Pulmonary artery endothelial cell (primary cell): ENCODE results near the gene PDZD2. TPM values are rescaled to one million over a fixed set of nuclear protein-coding genes. Genes with fewer than 3 reads are reported as not detected.
"Not testable (repeated sequence)": the region's sequence is repeated elsewhere in the genome, so short reads cannot be mapped to it uniquely, and the experiment has no call there.

ENCODE experiments used
- DNase-seq: peaks from one replicate; pipeline ENCODE4 v3.0.0-alpha.2; 2011; ENCODE audit warnings: low read depth, low spot score
- total RNA-seq: library from RNA; depleted of rRNA; stranded (reverse); fragments of >200 nt; gene quantifications from 2 replicates; pipeline ENCODE4 v1.2.3, GENCODE V29; 2014

Gene PDZD2
- total RNA-seq, 1 donor from 2014 or later, result 1.6 TPM

DNA sequence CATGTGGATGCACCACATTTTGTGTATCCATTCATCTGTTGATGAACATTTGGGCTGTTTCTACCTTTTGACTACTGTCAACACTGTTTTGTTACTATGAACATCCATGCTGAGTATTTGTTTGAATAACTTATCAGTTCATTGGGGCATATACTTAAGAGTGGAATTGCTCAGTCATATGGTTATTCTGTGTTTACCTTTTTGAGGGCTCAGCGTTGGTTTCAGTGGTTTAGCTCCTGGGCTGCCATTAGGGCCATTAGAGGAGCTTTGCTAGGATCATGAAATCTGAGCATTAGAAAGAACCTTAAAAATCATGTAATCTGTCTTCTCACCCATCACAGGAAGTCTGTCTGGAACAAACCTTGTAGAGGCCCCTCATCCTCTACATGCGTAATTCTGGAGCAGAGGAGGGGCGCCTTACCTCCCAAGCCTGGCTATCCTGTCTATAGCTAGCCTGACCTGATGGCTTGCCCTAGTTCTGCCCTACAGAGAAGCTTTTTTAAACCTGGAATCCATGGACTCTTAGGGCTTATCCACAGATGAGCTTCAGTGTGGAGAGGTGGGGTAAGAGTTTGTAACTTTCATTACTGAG, 92.9 kb downstream of the PDZD2 start:
- no peak for DNase-seq

DNA sequence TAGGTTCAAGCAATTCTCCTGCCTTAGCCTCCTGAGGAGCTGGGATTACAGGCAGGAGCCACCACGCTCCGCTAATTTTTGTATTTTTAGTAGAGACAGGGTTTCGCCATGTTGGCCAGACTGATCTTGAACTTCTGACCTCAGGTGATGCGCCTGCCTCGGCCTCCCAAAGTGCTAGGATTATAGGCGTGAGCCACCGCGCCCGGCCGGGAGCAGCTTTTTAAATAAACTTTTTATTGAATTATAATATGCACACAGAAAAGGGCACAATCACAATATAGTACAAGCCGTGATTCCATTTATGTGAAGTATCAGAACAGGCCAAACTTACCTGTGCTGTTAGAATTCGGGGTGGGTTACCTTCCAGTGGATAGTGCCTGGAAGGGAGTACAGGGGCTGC, 93.9 kb downstream of the PDZD2 start:
- not testable (repeated sequence) for DNase-seq

DNA sequence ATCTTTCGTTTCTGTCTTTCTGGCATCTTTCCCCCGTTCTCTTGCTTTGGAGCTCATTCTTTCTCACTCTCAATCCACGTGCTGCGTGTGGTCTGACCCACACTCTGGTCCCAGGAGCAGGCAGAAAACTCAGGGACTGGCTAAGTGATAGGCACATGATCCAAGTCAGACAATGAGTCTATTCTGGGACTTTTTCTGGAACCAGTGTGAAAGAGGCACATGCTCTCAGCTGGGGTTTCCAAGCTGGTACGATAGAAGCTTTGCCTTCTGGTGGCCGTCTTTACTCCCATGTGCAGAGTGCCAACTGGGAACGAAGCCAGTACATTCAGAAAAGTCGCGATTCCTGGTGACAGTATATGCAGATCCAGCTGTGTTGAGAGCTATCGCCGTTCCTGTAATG, 94.4 kb downstream of the PDZD2 start:
- DNase-seq, result no peak

DNA sequence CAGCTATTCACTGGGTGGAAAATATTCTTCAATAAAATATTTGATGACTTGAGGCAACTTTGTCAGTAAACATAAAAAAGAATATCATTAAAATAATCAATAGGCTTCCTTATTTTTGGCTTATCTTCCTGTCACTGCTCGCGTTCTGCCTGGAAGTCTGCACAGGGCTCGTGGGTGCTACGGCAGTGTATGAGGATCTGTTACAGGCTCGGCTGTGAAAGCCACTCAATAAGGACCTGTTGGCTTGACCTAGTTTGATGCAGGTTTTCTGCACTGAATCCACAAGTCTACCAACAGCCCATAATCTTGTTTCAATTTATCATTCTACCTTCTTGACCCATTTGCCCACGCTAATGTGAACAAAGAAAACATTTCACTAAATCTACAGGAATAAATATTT, 97.2 kb downstream of the PDZD2 start:
- no peak for DNase-seq

DNA sequence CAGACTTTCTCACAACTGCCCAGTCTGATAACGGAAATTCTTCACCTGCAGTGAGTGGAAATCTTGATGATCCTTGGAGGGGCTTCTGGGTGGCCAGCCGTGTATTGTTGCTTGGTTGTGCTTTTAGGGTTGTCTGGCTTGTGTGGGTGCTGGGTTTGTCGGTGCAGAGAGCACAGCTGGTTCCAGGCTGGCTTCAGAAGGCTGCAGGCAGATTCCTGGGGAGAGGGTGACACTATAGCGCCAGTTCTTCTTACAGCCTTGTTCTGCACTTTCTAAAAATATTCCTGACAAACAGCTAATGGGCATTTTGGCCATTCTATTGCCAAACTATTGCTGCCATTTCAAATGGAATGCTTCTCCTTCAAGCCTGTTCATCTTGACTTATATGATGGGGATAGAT, 99.3 kb downstream of the PDZD2 start:
- no peak for DNase-seq

DNA sequence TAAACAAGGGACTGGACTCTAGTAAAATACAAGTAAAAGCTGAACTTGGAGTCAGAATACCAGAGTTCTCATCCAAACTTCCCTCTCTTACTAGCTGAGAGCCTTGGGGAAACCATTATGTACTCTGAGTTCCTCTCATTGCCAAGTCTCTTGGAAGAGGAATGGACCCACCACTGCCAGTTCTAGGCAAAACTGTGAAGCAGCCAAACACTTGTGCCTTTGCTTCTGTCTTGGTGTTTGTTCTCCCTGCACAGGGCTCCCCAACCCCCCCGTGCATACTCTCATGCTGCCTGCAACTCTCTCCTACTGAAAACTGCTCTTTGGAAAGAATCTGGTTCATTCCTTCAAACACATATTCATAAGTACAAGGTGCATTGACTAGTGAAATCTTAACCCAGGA, 102.6 kb downstream of the PDZD2 start:
- no peak for DNase-seq

DNA sequence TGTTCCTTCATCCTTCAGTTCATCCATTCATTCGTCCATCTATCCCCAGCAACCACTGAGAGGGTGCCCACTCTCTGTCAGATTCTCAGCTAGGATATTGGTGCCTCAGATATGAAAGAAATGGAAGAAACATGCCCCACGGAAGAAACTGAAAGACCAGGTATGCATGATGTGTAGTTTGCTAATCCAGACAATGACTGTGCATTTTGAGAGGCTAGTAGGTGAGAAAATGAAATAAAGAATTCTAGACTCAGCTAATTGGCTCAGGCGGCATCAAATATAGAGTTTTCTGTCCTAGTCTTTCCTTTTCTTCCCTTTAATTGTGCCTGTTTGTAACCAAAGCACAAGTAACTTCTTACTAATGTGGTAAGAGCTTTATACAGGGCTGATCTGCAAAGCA, 104.7 kb downstream of the PDZD2 start:
- no peak for DNase-seq

DNA sequence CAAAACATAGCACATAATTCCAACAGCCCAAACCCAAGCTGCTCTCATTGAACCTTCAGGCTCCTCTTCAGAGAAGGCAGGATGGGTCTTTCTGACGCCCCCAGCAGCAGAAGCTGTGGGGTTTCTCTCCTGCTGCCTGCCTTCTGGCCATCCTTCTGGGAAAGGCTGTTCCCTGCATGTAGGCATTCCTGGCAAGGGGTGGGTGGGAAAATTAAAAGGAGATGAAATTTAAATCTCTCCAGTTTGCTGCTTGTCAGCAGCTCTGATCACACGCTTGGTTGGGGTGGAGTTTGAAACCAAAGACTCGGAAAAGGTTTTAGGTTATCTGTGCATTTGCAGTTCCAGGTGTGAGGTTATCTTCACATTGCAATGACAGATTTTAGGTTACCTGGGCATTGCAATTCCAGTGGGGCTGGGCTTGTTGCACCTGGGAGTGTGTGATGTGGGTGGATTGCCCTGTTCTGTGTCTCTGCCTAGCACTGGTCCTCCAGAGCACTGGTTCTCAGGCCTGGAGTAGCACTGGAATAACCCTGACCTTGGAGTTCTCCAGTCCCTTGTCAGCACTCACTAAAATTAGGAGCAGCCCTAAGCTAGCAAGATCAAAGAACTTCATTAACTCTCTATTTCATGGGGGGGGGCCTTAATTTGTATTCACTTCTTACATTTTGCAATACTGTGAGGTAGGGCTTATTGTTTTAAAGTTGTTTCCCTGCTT, 109.7 kb downstream of the PDZD2 start:
- DNase-seq, result no peak

DNA sequence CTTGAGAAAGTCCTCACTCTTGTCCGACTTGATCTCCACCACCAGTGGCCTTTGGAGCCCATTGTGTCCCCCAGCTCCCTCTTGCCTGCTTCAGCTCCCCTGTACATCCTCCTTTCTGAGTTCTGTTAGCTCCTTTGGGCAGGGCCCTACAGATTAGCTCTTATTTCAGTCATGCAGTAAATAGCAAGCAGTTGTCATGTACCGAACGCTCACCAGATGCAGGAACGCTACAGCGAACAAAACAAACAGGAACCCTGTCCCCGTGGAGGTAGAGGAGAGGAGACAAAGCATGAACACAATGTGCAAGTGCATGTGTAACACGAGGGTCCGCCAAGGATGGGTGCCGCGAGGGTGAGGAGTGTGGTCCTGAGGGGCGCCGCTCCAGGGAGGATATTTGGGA, 111.3 kb downstream of the PDZD2 start:
- no peak for DNase-seq

DNA sequence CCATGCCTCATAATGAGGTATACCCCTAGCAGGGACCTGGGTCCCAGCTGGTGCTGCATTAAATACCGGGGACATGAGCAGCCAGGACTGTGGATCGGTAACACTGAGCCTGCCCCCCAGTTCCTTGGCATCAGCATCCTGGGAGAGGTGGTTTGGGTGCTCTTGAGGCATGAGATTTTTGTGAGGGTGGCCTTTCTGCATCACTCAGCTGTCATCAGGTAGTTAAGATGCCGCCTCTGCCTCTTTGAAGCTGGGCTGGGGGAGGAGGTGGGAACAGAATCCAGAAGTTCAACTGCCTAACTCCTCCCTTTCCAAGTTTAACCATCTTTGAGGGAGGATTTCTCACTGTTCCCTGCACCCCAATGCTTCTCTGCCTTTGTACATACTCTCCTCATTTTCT, 112.7 kb downstream of the PDZD2 start:
- DNase-seq, result no peak

DNA sequence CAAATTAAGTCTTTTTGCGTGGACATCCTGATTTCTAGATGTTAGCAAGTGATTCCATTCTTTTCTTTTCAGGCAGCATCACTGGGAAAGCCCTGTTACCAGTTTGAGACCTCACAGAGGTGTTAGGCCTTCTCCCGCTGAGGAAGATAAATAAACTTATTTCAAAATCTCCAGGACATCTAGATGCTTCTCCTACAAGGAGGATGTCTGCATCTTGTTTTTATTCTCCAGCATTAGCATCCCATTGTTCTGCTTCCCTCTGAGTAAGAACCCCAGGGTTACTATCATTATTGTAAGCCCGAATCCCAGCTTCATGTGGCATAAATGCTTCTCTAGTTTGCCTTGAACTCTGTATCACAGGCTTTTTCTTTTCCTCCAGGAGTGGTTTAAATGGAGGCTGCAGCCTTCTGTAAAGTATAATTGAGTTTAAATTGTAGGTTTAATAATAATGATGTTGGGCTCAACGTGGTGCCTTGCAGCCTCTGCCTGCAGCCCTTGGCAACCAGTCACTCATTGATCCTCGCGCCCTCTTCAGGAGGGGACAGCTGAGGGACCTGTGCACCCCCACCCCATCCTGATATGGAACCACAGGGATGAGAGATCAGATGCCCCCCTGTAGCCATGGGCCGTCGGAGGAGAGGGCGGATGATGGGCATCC, 114.9 kb downstream of the PDZD2 start:
- DNase-seq, result no peak

DNA sequence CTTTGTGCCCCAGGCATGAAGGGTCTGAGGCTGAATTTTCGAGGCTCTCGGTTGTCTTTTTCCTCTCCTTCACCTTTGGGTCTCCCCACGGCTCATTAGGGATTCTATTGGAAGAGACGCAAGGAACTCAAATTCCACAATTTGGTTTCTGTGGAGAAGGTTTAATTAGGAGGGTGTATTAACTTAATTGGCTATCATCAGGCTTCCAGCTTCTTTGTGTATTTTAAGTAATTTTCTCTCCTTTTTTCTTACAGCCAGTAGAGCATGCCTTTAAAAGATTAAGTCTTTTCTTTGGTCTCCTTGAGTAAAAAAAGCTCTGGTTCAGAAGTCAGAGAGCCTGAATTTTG, 115.4 kb downstream of the PDZD2 start:
- DNase-seq, result no peak

DNA sequence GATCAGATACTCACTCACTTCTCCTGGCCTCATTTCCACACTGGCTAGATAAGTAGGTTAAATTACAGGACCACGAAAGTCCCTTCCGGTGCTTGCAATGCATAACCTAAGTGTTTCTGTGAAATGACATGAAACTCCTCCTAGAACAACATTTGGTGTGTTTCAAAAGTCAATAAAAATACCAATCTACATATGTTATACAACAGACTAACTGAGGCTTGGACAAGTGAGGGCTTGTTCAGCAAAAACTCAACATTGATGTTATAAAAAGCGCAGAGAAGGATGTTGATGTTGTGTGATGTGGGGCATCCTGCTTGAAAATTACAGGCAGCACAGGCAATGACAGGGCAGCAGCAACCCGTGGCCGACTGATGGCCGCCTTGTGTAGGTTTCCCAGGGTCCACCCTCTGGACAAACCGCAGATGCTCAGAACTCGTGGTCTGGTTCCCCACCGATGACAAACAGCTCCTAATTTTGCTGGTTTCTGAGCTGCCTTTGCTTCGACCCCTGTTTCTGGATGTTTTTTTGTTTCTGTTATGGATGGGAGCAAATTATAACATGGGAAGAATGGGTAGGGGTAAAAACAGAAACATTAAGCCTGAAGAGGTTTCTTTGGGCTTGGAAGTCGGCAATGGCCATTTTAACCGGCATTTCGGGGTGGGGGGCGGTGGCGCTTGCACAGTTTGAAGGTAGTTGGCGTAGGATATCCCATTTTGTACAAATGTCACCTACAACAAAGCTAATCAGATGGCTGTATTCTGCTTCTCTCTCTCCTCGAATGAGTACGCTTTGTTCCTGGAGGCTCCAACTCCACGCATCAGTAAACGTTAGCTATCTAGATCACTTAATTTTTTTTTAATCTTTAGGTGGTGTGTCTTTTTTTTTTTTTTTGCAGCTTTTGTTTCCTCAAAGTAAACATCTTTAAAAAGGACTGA, 116.1 kb downstream of the PDZD2 start:
- no peak for DNase-seq

DNA sequence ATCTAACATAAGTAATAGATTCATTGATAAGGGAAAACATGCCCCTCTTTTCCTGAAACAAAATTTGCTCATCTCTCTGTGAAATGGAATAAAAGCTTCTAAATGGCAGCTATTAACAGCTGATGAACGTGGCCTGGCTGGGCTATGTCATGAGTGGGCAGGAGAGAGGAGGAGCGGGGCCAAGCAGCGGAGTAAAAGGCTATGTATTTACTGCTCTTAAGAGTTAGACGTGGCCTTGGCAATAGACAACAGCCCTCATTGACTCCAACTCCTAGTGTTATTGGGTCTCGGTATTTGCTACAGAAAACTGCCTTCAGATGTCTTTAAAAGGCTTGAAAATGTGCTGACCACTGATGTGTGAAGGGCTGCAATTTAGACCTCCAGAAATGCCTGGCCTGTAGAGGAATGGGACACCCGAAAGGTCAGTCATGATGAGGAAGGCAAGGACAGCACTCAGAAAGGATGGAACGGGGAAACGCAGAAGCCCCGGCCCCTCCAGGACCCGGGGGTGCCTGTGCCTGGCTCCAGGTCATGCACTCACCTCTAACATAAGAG, 116.8 kb downstream of the PDZD2 start:
- no peak for DNase-seq

DNA sequence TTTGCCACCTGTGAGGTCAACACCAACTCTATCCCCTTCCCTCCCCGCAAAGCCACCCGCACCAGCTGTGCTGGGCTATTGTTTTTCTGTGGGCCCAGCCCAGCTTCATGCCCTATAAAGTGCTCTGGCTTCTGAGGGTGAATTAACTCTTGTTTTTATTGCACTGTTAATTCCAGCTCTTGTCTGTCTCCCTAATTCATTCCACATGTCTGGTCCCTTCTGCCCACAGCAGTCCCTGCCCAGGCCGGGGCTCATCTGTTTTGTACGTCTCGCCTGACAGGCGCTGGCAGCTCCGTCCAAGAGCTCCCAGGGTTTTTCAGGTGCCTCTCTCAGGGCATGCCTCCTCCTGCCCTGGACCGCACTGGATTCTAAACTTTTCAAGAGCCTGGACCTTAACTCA, 118.9 kb downstream of the PDZD2 start:
- DNase-seq, result no peak

DNA sequence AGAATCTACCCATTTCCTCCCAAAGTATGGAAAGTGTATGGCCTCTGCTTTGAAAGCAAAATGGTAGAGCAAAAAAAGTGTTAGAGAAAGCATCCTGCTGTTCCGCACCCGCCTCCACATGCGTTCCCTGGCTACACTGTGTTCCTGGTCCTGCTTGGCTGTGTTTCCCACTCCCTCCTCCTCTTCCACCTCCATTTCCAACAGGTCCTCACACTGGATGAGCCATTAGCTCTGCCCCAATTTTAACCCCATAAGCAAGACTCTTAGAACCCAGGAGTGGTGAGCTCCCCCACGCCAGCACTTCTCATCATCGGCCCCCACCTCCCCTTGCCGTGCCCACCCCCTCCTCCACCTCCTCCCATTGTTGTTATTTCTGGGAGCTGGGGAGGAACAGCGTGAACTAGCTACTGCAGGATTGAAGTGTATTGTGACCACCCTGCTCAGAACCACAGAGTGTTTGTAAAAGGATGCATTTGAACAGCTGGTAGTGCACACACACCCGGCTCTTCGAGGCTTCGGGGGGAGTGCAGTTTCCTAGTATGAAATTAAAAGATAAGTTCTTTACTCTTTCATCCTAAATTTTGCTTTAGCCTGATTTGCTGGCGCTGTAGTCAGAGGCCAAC, 120.0 kb downstream of the PDZD2 start:
- DNase-seq, result no peak

DNA sequence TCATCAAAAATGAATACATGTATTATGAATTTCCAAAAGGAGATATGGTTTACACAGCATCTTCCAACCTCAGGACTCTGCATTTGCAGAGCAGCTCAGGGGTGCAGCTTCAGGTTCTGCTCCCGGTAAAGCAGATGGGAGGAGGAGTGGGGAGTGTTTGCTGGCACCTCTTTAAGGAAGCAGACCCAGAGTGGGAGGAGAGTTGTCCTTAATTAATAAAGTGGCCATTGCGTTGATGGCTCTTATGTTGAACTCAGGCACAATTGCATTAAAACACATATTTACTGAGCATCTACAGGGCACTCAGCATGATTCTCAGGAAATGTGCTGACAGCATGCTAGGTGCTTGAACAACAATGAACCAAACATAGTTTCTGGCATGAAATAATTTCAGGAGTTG, 121.0 kb downstream of the PDZD2 start:
- no peak for DNase-seq

DNA sequence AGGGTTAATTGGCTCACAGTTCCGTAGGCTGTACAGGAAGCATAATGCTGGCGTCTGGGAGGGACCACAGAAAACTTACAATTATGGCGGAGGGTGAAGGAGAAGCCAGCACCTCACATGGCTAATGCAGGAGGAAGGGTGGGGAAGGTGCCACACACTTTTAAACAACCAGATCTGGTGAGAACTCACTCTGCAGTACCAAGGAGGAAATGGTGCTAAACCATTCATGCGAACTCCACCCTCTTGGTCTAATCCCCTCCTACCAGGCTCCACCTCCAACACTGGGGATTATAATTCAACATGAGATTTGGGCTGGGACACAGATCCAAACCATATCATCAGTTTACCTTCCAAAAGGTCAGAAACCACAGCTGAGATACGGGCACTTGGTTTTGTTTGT, 122.9 kb downstream of the PDZD2 start:
- no peak for DNase-seq

DNA sequence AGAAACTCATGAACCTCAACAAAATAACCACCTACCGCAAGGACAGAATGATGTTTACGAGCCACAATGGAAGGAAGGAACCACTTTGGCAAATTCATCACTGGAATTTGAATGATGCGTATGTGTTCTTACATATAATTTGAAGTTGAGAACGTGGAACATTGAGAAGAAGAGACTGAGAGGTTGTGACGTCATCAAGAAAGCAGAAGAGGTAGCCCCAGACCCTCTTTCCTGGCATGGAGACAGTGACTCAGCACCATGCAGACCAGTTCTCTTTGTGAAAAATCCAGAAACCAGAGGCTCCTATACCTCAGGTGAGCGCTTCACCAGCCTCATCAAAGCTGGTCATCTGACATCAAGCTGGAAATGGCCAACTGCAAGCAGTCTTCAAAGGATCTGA, 124.5 kb downstream of the PDZD2 start:
- no peak for DNase-seq

DNA sequence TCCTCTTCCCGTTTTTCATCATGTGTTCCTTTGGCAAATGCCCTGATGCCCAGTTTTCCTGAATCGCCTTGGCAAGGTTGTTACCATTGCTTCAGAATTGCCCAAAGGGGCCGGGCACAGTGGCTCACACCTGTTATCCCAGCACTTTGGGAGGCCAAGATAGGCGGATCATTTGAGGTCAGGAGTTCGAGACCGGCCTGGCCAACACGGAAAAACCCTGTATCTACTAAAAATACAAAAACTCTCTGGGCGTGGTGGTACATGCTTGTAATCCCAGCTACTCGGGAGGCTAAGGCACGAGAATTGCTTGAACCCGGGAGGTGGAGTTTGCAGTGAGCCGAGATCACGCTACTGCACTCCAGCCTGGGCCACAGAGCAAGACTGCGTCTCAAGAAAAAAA, 125.8 kb downstream of the PDZD2 start:
- DNase-seq, result not testable (repeated sequence)

DNA sequence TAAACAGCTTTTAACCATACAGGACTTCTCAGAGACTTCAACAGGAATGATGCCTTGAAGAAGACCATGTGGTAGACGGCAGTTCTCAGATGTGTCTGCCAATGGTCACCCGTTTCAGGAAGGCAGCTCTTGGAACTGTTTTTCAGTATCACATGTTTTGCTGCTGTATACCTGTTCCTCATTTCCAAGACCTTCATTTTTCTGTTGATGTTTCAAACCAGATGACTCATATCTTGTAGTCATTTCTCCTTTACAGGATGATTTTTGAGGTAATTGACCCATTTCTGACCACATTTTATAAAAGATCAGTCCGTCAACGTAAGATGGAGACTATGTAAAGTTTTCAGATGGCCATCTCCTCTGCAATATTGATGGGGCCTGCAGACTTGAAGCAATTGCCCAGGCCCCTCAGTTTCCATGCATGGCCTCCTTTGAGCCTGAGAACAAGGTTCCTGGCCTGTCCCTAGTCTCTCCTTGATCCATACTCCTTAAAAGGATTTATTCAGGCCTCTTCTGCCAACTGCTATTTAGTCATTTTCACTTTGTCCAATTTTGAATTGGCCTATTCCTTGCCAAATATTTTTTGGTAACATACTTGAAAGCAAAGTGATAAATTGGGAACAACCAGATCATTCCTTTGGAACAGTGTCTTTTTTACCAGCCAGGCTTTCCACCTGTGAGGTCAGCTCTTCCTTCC, 128.6 kb downstream of the PDZD2 start:
- no peak for DNase-seq
